Measurements from ENCODE around the gene ATAD3B.
"Not testable (repeated sequence)": the region's sequence is repeated elsewhere in the genome, so short reads cannot be mapped to it uniquely, and the experiment has no call there.

DNA sequence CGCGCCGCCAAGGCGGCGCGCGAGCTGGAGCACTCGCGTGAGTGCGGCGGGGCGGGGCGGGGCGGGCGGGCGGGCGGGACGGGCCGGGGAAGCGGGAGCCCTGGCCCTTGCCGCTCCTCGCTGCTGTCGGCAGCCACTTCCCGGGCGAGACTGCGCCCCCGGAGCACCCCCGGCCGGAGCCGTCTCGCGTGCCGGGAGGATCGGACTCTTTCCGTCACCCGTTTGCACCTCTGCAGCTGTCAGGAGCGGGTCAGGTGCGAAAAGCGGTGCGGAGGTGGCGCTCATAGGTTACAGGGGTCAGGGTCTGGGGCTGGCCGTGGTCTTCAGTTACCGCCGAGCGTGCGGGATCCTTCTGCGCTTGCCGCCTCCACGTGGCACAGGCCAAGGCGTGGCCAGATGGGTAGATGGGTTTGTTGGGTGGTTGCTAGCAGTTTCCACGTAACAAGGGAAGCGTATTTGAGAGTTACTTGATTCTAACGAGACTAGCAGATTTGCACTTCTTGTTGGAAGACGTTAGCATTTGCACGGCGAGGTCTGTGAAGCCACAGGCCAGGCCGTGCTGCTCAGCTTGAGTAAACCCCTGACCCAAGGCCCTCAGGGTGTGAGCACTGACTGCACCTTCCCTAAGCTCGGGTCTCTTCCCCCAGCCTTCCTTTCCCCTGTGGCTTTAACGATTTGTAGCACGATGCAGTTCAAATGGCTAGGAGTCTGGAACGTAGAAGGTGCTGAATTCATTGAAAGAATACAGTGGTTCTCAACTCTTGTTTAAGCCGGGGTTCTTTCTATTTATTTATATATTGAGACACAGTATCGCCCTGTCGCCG lies 700 bp downstream of the ATAD3B start:
- TF ChIP-seq MYC (IDR thresholded peaks at IDR 0.05; ENCODE audit: low read depth, low read length); POLR2A (IDR thresholded peaks at IDR 0.05; ENCODE audit: low read depth, low read length); EZH2 (IDR thresholded peaks at IDR 0.05; ENCODE audit: borderline replicate concordance, low read depth, low read length, severe bottlenecking); JUN (IDR thresholded peaks at IDR 0.05; ENCODE audit: borderline replicate concordance, insufficient read depth, insufficient read length, low read depth); GATA2 (IDR thresholded peaks at IDR 0.05; ENCODE audit: insufficient read depth, insufficient read length, low read depth, low read length): not testable (repeated sequence)
- TF ChIP-seq, protein P1, sequence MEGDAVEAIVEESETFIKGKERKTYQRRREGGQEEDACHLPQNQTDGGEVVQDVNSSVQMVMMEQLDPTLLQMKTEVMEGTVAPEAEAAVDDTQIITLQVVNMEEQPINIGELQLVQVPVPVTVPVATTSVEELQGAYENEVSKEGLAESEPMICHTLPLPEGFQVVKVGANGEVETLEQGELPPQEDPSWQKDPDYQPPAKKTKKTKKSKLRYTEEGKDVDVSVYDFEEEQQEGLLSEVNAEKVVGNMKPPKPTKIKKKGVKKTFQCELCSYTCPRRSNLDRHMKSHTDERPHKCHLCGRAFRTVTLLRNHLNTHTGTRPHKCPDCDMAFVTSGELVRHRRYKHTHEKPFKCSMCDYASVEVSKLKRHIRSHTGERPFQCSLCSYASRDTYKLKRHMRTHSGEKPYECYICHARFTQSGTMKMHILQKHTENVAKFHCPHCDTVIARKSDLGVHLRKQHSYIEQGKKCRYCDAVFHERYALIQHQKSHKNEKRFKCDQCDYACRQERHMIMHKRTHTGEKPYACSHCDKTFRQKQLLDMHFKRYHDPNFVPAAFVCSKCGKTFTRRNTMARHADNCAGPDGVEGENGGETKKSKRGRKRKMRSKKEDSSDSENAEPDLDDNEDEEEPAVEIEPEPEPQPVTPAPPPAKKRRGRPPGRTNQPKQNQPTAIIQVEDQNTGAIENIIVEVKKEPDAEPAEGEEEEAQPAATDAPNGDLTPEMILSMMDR (IDR thresholded peaks at IDR 0.05; ENCODE audit: extremely low read depth in 1 of 2, insufficient read depth in 1 of 2, low read depth in 1 of 2, low read length in 2 of 2), result not testable (repeated sequence)
- TF ChIP-seq, protein P2, sequence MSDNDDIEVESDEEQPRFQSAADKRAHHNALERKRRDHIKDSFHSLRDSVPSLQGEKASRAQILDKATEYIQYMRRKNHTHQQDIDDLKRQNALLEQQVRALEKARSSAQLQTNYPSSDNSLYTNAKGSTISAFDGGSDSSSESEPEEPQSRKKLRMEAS (IDR thresholded peaks at IDR 0.05; ENCODE audit: insufficient read depth, insufficient read length), result not testable (repeated sequence)
